Measurements from ENCODE around the gene ESRRG.
"Not testable (repeated sequence)": the region's sequence is repeated elsewhere in the genome, so short reads cannot be mapped to it uniquely, and the experiment has no call there.

ESRRG gene

DNA sequence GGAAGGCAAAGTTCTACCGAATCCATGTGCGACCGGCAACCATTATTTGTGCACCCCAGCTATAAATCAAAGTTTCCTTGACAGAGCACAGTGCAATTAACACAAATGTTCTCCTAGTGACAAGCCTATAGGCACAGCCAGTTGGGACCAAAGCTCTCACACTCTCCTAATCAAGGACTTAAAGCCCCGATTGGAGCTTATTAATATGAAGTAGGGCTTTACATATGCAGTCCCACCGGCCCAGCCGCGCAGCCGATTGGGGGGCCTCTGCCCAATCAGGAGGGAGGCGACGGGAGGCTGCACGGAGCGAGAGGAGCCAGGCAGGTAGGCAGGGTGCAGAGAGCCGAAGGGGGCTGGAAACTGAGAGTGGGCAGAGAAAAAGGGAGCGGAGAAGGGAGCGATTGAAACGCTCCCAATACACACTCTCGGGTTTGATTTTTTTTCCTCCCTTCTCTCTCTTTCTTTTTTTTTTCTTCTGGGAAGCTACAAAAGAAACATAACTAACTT lies at the start of gene ESRRG:
Gene ESRRG, minus strand, starts transcription at position 156 of the 507 bp plus-strand sequence. Its CDS starts 130 bp downstream, at position 26.
- peak; percentile 41 to 74 for DNase-seq

DNA sequence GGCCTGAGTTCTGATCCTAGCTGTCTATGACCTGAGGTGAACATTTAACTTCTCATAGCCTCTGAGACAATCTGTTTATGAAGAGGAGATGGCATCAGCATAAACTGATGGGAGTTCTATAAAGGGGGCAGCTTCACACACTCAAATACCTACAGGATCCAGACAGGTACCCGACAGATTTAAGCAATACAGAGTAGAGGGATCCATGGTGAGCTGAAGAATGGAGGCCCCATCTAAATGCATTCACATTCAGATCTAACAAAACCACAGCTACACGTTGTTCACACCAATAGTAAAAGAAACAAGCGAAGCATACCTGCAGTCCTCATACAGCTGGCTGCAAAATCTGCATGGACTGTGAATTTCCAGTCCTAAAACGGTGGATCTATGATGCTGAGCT lies 48.7 kb upstream of the ESRRG start:
- DNase-seq, result no peak

DNA sequence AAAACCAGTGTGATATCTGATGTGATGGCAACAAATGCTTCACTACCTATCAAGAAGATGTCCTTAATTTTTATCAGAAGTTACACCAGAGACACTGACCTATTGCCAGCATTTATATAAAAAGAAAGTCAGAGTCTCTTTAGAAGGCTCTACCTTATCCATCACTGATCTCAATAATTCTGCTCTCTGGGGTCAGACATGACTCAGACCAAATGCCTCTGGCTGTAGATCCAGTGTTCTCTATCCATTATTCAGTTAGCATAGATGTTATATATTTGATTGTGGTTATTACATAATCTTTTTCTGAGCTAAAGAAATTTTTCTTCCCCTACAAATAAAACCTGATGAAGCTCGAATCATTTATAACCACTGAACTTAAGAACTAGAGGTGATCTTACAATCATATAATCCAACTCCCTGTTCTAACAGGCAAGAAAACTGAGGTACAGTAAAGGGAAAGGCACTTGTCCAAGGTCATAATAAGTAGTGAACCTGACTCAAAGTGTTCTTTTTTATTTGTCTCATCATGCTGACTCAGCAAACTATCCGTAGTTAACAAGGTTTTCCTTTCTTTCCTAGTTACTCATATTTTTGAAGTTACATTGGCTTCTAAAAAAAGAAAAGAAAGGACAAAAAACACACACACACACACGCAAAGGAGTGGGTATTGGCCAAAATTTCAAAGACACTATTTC lies 43.6 kb upstream of the ESRRG start:
- no peak for DNase-seq

DNA sequence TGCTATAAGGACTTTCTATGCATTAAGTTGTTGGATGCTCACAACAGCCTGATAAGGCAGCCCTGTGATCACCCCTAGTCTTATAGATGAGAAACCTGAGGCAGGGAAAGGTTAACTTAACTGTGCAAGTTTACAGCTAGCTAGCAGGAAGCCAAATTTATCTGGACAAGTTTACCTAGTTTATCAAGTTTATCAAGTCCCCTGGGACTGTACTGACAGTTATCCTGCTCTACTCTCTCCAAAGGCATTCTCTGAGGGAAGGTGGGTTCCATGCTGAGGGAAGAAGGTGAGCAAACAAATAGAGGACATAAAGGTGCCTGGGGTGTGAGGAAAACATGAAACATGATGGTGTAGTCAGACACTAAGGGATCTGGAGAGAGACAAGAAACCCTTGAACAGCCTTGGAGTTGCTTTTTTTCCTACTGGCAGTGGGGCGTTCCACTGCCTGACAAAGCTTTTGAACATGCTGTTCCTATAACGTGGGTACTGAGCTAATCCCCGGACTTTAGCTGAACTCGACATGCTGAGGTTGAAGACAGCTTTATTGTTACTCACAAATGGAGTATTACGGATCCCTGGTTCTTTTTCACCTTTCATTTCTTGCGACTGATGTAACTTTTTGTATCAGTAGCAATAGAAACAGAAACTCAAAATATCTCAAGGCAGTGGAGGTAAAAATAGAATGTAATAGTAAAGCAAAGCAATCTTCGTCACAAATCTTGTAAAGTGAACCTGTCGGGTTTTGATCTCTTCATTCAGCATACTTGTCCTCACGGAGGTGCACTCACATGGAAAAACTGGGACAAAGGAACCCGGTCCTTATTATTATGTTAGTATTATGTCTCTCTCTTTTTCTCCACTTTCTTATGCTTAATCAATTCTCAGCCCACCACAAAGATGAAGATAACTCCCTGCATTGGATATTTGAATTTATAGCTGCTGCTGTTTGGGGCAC lies 42.4 kb upstream of the ESRRG start:
- no peak for DNase-seq

DNA sequence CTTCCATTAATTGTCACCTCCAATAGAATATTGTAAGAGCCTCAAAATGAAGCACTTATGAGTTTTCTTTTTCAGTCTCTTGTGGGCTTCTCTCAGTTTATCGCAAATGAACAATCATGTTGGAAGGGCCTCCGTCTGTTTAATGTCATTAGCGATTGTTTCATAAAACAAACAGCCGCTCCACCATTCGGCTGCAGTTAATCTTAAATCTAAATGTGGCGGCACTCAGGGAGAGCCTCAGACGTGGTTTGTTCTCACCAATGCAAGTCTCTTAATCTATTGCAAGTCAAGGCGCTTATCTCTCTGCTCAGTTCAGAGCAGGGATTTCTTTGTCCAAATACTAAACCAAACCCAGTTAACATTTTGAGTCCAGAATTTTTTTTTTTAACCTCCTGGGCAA lies 34.9 kb upstream of the ESRRG start:
- no peak for DNase-seq

DNA sequence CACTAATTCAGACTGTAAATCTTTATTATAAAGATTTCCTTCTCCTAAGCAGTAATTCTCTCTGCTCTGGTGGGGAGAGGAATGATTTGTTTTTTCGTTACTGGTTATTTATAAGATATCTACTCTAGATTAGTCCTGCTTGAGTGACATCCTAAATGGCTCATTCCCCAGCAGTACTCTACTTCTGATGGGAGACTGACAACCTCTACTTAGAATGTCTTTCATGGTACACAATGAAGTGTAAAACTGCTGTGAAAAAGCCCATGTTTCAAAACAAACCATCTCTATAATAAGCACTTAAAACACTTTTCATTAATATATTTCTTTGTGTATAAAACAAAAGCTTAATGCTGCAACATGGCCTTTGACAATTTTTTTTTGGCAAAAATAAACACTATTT lies 33.9 kb upstream of the ESRRG start:
- no peak for DNase-seq

DNA sequence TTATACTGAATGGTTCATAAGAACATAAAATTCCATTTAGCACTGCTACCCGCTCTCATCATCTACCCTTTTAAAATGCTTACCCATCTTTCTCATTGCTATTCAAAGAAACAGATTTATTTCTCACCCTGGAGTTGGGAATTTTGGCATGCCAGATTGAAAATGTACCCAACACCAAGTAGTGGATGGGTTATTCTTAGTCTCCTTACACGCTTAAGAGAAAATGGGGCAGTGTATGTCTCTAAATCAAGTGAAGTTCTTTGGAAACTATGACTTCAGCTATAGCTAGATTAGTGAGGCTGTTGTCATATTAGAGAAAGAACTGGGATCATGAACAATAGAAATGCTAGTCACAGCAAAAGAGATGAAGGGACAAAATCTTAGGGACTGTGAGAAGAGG lies 27.7 kb upstream of the ESRRG start:
- DNase-seq, result no peak

DNA sequence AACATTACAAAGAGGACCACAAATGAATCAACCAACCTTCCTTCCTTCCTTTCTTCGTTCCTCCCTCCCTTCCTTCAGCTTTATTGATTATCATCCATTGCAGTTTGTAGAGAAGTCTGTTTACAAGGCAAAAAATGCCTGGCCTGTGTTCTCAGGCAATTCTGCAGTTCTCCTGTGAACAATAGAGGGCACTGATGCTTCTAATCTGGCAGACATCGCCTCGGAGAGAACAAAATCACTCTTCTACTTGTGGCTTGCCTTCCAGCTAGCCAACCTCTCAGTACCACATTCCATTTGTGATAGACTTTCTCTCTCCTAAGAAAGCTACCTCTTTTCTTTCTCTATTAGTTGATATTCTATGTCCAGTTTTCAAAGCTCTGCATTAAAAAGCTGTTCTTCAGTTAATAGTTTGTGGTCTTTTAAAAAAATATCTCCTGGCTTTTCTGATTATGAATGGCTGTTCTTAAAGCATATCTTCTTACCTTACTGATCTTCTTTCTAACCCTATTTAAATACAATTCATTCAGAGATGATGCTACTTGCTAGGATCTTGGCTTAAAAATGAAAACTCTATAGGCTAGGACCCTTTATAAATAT lies 26.9 kb upstream of the ESRRG start:
- DNase-seq, result peak; percentile 25 to 65

DNA sequence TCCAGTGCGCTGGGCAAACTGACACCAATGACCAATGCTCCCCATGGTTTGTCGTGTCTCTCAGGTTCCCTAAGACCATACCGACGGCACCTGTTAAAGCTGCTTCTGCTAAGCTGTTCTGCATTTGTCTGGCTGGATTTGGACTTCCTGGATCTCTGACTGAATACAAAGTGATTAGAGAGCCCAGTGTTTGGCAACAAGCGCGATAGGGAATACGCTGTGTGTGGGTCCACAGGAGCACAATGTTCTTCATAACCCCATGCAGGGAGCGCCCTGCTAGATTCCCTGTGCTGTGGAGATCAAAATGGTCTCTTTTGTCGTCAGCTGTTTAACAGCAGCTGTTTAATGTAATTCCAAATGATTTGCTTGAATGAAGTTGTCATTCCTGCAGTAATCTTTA lies 26.0 kb upstream of the ESRRG start:
- no peak for DNase-seq

DNA sequence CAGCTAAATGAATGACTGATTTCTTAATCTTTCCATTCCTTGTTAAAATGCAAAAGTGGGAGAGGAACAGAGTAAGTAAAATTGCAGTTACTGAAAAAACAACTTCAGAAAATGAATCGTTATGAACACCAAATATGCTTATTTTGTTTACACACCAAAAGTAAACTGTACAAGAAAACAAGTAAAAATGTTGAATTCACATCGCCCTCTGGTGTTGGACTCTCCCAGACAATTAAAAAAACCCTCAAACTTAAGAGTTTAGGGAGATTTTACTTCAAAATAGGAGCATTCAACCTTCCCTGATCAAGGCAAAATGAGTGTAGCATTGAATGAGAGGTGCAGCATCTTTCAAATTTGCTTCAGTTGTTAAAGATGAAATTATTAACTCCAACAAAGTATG lies 19.4 kb upstream of the ESRRG start:
- peak in 1 of 2 experiments; percentile 12 for DNase-seq

DNA sequence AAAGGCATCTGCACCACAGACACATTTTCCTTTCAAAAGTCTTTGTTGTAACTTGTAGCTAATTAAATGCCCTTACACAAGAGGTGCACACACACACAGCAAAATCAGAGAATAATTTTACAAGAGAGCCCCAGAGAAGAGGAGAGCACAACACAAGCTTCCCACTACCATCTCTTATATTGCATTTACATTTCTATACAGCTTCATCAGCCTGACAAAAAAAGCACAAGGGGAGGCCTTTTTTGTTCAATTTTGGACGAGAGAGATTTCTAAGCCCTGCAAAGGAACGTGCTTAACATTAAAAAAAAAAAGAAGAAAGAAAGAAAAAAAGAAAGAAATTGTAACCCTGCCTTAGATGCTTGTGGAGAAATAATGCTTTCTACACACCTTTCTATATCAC lies 17.1 kb upstream of the ESRRG start:
- no peak for DNase-seq

DNA sequence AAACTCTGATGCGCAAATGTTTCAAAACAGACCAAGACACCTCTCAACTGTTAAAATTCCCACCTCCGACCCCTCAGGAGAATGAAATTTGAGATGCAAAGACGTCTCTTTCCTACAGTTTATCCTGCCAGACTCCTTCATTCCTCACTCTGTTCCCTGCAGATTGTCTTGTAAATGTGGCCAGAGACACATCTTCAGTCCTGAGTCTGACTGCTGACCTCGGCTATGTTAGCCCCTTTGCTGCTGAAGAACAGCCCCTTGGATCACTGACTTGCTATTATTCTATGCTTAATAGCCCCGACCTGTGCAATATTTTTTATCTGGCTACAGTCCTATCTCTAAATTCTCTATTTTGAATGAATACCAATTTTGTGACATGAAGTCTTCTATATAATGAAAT lies 16.6 kb upstream of the ESRRG start:
- DNase-seq, result no peak

DNA sequence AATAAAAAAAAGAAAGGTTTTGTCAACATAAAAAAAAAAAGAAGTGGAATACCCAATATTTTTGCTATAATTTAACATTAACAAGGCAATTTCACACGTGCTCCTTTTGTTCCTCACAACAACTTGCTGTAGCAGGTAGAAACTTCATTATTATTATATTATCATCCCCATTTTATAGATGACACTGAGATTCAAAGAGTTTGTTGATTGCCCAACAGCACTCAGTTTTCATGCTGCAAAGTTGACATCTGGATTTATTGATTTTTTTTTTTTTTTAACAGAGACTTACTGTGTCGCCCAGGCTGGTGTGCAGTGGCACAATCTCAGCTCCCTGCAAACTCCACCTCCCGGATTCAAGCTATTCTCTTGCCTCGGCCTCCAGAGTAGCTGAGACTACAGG lies 8.9 kb upstream of the ESRRG start:
- no peak for DNase-seq

DNA sequence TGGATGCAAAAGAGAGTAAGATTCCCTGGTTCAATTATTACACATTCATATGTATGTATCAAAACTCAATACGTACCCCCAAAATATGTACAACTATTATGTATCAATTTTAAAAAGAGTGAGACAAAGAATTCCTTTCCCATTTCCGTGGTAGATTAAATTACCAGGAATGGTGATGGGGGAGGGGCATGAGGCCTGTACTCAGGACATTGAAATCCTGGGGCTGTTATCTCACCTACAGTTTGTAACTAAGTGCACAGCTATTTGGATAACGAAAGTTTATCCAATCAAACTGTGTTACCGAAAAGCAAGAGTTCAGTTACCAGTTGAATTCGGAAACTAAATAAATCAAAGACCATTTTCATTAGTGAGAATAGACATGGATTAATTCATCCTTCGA lies 8.3 kb upstream of the ESRRG start:
- DNase-seq, result no peak

DNA sequence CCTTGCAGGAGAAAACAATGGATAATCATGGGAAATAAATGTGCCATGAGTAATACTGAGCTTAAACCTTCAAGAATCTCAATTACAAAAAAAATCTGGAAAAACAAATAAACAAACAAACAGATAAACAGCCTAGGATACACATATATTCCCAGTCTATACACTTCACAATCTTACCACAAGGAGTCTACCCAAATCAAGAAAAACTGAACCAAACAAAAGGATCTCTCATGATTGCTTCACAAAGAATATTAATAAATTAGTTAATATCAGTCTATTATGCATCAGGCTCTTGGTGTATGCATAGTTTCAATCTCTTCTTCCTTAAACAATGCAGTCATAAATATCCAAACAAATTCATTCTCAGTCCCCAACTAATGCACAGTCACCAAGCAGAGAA lies 3.2 kb upstream of the ESRRG start:
- DNase-seq, result no peak

DNA sequence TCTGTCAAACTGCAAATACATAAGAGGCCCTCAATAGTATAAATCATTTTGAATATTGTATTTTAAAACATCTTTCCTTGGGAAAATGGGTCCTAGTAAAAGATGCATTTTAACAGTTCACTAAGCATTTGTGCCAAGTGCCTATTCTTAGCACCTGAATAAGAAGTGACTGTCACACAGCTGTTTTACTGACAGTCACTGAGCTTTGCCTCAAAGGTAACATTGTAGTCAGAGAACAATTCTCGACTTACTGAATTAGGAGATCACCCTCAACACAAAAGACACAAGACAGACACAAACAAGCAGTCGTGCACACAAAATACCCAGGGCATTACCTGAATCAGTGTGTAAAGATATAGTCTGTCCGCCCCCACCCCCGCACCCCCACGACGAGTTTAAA lies 408 bp downstream of the ESRRG start:
- peak in 1 of 2 experiments; percentile 35 for DNase-seq

DNA sequence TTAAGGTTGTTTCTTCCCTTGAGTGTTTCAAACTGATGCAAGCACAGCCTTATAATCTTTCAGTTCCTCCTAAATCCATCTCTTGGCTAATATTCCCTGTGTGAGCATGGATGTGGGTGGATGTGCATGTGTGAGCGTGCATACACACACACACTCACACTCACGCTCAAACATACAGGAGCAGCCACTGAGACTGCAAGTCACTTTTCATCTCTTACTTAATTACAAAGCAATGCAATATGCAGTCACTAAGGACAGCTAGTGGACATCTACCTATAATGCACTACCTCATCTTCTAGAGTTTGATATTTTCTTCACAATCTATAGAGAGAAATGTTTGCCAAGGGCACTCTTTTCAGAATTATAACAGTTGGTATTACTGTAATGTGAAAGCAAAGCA lies 1.4 kb downstream of the ESRRG start:
- peak; percentile 6 to 13 for DNase-seq

DNA sequence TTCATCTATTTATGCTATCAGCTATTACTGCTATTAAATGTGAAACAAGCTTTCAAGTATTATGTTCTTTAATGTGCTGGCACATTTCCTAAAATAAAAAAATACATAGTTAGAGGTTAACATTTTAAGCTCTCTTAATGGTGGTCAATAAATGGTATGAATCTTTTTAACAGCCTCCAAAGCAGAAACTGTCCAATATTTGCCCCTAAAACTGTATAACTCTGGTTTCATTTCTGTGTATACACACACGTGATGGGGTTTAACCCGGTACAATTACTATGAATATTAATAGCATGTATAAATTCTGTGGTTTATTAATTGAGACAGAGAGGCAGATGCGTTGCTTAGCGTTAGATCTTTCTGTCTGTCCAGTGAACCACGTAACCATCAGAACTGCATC lies 2.2 kb downstream of the ESRRG start:
- no peak for DNase-seq

DNA sequence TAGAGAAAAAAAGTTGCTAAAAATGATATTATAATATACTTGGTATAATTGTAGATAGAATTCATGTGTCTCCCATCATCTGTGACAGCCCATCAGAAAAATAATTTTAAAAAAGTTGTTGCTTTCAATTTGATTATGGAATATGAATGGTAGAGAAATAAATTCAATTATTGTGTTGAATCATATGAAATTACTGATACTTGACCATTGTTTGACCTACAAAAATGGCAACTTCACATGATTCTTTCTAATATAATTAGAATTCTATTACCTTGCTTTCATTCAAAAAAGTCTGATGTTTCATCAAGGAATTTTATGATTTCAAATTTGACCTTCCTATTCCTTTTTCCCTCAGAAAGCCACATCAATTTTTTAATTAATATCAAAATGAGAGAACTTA lies 11.5 kb downstream of the ESRRG start:
- DNase-seq, result no peak

DNA sequence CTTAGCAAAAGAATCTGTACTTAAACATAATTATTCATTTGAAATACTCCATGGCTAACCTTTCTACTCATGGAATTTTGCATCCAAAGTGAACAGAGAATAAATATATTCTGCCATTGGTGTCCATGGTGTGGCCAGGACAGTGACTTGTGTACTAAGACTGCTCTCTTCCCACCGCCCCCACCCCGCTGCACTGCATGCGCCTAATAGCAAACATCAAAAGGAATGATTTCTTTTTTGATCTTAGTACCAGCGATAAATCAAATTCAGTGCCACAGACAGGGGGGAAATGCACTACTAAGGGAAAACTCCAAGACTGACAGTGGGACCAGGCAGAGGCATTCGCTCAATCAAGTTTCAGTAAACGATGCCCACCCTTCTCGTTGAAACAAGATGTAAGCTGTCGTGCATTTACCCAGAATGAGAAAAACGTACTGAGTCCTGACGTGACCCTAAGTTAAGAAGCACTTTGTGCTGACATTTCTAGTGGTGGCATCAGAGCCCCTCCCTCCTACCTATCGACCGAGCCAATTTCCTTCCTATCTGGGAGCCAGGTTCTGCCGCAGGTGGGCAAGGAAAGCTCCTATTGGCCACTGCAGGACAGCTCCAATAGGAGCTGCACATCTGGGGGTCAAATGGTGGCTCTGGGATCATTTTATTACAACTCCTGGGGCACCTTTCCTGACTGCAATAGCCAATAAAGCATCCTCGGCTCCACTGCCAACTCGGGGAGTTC lies 12.5 kb downstream of the ESRRG start:
- DNase-seq, result no peak

DNA sequence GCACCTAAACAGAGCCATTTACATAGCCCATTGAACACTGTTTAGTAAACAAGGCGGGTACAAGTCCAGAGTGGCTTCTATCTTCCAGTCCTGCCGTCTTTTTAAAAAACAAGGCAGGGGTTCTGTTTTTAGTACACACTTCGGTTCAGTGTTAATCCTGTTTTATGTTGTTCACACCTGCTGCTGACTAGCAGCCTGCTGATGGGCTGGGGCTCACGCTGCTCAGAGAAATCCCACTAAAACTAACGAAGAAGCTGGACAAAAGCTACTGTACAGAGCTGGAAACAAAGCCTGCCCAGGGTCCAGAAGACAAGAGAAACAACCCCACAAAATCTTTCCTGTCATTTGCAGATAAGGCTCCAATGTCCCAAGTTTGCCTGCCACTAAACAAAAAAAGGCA lies 13.2 kb downstream of the ESRRG start:
- DNase-seq, result no peak

DNA sequence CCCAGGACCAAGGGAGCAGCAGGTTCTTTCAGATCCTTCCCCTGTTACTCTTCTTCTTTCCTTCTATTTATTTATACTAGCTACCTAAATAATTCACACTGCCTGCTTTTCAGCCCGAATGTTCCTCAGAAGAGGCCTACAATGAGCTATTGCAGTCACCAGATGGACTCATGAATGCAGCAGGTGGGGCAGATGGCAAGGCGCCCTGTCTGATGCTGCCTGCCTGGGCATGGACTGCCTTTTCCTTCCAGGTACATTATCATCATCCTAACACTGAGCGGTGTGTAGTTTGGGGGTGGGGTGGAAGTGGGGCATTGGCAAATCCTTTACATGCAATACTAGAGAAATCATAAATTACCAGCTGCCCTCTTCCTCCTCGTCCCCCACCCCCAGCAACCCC lies 17.6 kb downstream of the ESRRG start:
- DNase-seq, result peak; percentile 8 to 64

DNA sequence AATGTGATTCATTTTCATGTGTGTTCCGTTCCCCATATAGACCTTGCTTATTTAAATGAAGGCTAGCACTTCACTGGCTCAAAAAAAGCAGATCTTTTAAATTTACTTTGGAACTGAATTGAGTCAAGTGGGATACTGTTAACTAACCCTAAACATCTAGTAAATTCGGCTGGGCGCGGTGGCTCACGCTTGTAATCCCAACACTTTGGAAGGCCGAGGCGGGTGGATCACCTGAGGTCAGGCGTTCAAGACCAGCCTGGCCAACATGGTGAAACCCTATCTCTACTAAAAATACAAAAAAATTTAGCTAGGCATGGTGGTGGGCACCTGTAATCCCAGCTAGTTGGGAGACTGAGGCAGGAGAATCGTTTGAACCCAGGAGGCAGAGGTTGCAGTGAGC lies 19.2 kb downstream of the ESRRG start:
- DNase-seq, result not testable (repeated sequence)
